Measurements from ENCODE around the gene TMPRSS4. TPM values are rescaled to one million over a fixed set of nuclear protein-coding genes. Genes with fewer than 3 reads are reported as not detected.

Gene TMPRSS4
- total and polyA plus RNA-seq, 4 donors: 0.08 to 0.33 (median 0.24) TPM; not detected in 1

DNA sequence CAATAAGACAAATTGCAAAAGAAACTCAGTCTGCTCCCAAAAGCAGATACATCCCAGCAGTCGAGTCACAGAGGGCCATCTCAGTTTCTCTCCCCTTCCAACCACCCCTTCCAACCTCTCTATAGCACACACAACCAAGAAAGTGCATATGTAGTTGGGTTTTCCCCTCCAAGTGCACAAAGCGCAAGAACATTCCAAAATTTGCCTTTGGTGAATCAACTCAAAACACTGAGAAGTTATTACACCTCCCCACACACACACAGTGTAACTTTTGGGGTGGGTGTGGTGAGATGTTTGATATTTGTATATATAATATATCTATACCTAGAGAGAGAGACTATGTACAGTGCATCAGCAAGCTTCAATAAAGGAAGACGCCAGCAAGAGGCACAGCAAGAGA is 86.0 kb downstream of the TMPRSS4 start:
- Histone ChIP-seq H3K27me3 (ENCODE audit: control insufficient read depth in 4 of 4, insufficient read depth in 4 of 4, low read length in 3 of 4) (no peaks in the 10 kb centered on the region), H3K4me3 (ENCODE audit: low read depth in 1 of 3, low read length in 3 of 3) (no peak overlapping the region), H3K27ac (ENCODE audit: low read depth in 1 of 2, low read length in 2 of 2) (no peak overlapping the region), H3K4me1 (ENCODE audit: control insufficient read depth in 4 of 4, insufficient read depth in 4 of 4, low read length in 3 of 4) (no peaks in the 10 kb centered on the region), H3K9me3 (ENCODE audit: control insufficient read depth in 4 of 4, low read length in 3 of 4) (no peaks in the 10 kb centered on the region), H3K9ac (ENCODE audit: low read depth in 1 of 2, low read length in 2 of 2) (no peak overlapping the region), H3K36me3 (ENCODE audit: control insufficient read depth in 4 of 4, insufficient read depth in 3 of 4, low read depth in 1 of 4, low read length in 3 of 4) (no peaks in the 10 kb centered on the region)
- no peak for DNase-seq (ENCODE audit: low spot score)
- 85% methylated on average over 3 of the region's 3 CpGs for WGBS
- TF ChIP-seq FOXA1 (IDR thresholded peaks at IDR 0.05) (no peak), RXRA (IDR thresholded peaks at IDR 0.05) (no peak), GABPA (IDR thresholded peaks at IDR 0.05 in 1 of 2, conservative IDR thresholded peaks at IDR 0.05 in 1 of 2) (no peak), FOXA2 (IDR thresholded peaks at IDR 0.05) (no peak), JUND (IDR thresholded peaks at IDR 0.05) (no peak)
- TF ChIP-seq, protein P1, sequence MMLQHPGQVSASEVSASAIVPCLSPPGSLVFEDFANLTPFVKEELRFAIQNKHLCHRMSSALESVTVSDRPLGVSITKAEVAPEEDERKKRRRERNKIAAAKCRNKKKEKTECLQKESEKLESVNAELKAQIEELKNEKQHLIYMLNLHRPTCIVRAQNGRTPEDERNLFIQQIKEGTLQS (IDR thresholded peaks at IDR 0.05): no peak

- no peaks in the 10 kb centered on the region for H3K27me3 ChIP-seq (ENCODE audit: control insufficient read depth in 4 of 4, insufficient read depth in 4 of 4, low read length in 3 of 4)
- 77% methylated on average over 5 of the region's 5 CpGs for WGBS
- no peak overlapping the region for H3K9ac ChIP-seq (ENCODE audit: low read depth in 1 of 2, low read length in 2 of 2)
- no peaks in the 10 kb centered on the region for H3K36me3 ChIP-seq (ENCODE audit: control insufficient read depth in 4 of 4, insufficient read depth in 3 of 4, low read depth in 1 of 4, low read length in 3 of 4)
- no peak for DNase-seq (ENCODE audit: low spot score)
- no peaks in the 10 kb centered on the region for H3K9me3 ChIP-seq (ENCODE audit: control insufficient read depth in 4 of 4, low read length in 3 of 4)
- TF ChIP-seq SP1 (IDR thresholded peaks at IDR 0.05) (no peak), FOXA2 (IDR thresholded peaks at IDR 0.05) (no peak), HNF4G (IDR thresholded peaks at IDR 0.05) (no peak), REST (IDR thresholded peaks at IDR 0.05) (no peak), NR2F2 (IDR thresholded peaks at IDR 0.05) (no peak), ZBTB33 (IDR thresholded peaks at IDR 0.05) (no peak), RXRA (IDR thresholded peaks at IDR 0.05) (no peak), RAD21 (IDR thresholded peaks at IDR 0.05) (no peak), JUND (IDR thresholded peaks at IDR 0.05) (no peak), YY1 (IDR thresholded peaks at IDR 0.05) (no peak), HNF4A (conservative IDR thresholded peaks at IDR 0.05) (no peak), TAF1 (conservative IDR thresholded peaks at IDR 0.05) (no peak), GABPA (IDR thresholded peaks at IDR 0.05 in 1 of 2, conservative IDR thresholded peaks at IDR 0.05 in 1 of 2) (no peak), FOXA1 (IDR thresholded peaks at IDR 0.05) (no peak), EGR1 (IDR thresholded peaks at IDR 0.05; ENCODE audit: low read depth in 2 of 2) (no peak)
- TF ChIP-seq, protein P2, sequence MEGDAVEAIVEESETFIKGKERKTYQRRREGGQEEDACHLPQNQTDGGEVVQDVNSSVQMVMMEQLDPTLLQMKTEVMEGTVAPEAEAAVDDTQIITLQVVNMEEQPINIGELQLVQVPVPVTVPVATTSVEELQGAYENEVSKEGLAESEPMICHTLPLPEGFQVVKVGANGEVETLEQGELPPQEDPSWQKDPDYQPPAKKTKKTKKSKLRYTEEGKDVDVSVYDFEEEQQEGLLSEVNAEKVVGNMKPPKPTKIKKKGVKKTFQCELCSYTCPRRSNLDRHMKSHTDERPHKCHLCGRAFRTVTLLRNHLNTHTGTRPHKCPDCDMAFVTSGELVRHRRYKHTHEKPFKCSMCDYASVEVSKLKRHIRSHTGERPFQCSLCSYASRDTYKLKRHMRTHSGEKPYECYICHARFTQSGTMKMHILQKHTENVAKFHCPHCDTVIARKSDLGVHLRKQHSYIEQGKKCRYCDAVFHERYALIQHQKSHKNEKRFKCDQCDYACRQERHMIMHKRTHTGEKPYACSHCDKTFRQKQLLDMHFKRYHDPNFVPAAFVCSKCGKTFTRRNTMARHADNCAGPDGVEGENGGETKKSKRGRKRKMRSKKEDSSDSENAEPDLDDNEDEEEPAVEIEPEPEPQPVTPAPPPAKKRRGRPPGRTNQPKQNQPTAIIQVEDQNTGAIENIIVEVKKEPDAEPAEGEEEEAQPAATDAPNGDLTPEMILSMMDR (IDR thresholded peaks at IDR 0.05; ENCODE audit: low read depth, low read length, missing input control): no peak
- TF ChIP-seq, protein P1 (IDR thresholded peaks at IDR 0.05): no peak
- TF ChIP-seq, protein P3, sequence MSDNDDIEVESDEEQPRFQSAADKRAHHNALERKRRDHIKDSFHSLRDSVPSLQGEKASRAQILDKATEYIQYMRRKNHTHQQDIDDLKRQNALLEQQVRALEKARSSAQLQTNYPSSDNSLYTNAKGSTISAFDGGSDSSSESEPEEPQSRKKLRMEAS (IDR thresholded peaks at IDR 0.05): no peak
- H3K4me1 ChIP-seq (ENCODE audit: control insufficient read depth in 4 of 4, insufficient read depth in 4 of 4, low read length in 3 of 4): no peaks in the 10 kb centered on the region
- no peak overlapping the region for H3K27ac ChIP-seq (ENCODE audit: low read depth in 1 of 2, low read length in 2 of 2)
- H3K4me3 ChIP-seq (ENCODE audit: low read depth in 1 of 3, low read length in 3 of 3): no peak overlapping the region
Observed at GRCh38 chr11:118163494-118163893, 86.6 kb downstream of the TMPRSS4 start.
